Sigmoid colon (tissue), 4 donors: Measurements from ENCODE around the gene GRIK4.

Source experiments
- EP300 ChIP-seq, 4 donors: sonication (generic); formaldehyde crosslinking; IDR thresholded peaks; one replicate each; pipeline ENCODE4 v1.6.1; 2017; ENCODE audit warnings: antibody characterized with exemption in 4 of 4
- POLR2A ChIP-seq, 2 donors: fragments of 450-650 bp; IDR thresholded peaks; one replicate each; pipeline ENCODE4 v1.6.1; 2016; ENCODE audit warnings: antibody characterized with exemption in 2 of 2, mild to moderate bottlenecking in 2 of 2, moderate library complexity in 2 of 2
- POLR2AphosphoS5 ChIP-seq, 4 donors: sonication (generic); formaldehyde crosslinking; IDR thresholded peaks; one replicate each; pipeline ENCODE4 v1.6.1; 2017; ENCODE audit warnings: antibody characterized with exemption in 4 of 4
- TF ChIP-seq, protein P1 (sequence below), 4 experiments: fragments of 450-650 bp in 3 of 4; fragments of 200-600 bp in 1 of 4; IDR thresholded peaks; one replicate each; pipeline ENCODE4 v1.5.1; 2016 to 2019; ENCODE audit warnings: antibody characterized with exemption in 4 of 4, mild to moderate bottlenecking in 3 of 4, moderate library complexity in 2 of 4

DNA sequence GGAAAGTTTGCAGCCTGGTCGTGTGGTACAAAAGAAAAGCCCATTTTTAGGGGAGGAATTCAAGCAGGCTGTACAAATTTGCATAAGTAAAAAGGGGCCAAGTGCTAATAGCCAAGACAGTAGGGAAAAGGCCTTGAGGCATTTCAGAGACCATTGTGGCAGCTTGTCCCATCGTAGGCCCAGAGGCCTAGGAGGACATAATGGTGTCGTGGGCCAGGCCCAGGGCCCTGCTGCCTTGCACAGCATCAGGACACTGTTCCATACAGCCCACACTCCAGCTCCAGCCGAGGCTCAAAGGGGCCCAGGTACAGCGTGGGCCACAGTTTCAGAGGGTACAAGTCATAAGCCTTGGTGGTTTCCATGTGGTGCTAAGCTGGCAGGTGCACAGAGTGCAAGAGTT lies 106.9 kb downstream of the GRIK4 start:
- TF ChIP-seq, protein P1, sequence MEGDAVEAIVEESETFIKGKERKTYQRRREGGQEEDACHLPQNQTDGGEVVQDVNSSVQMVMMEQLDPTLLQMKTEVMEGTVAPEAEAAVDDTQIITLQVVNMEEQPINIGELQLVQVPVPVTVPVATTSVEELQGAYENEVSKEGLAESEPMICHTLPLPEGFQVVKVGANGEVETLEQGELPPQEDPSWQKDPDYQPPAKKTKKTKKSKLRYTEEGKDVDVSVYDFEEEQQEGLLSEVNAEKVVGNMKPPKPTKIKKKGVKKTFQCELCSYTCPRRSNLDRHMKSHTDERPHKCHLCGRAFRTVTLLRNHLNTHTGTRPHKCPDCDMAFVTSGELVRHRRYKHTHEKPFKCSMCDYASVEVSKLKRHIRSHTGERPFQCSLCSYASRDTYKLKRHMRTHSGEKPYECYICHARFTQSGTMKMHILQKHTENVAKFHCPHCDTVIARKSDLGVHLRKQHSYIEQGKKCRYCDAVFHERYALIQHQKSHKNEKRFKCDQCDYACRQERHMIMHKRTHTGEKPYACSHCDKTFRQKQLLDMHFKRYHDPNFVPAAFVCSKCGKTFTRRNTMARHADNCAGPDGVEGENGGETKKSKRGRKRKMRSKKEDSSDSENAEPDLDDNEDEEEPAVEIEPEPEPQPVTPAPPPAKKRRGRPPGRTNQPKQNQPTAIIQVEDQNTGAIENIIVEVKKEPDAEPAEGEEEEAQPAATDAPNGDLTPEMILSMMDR (IDR thresholded peaks at IDR 0.05) = no peak
- TF ChIP-seq POLR2A (IDR thresholded peaks at IDR 0.05) = no peak
- TF ChIP-seq POLR2AphosphoS5 (IDR thresholded peaks at IDR 0.05) = no peak
- TF ChIP-seq EP300 (IDR thresholded peaks at IDR 0.05) = no peak
